Motor neuron (in vitro differentiated cells): ENCODE measurements around the gene PDE9A. TPM values are rescaled to one million over a fixed set of nuclear protein-coding genes. Genes with fewer than 3 reads are reported as not detected.
"Not testable (repeated sequence)": the region's sequence is repeated elsewhere in the genome, so short reads cannot be mapped to it uniquely, and the experiment has no call there.

Source experiments
- ATAC-seq, 8 experiments: fragments of 200-7000 bp; cut with Tn5 transposase; replicated peaks in 6 of 8; 2 replicates each; pipeline ENCODE4 v1.8.0; 2021; ENCODE audit warnings: mild to moderate bottlenecking in 8 of 8, moderate library complexity in 8 of 8
- H3K27ac ChIP-seq, 2 donors: fragments of 250-450 bp; sonication (Bioruptor Pico); 2 replicates each; pipeline ENCODE4 v1.9.0; 2021; ENCODE audit warnings: antibody characterized with exemption in 2 of 2, mild to moderate bottlenecking in 2 of 2, moderate library complexity in 1 of 2
- H3K4me1 ChIP-seq, 2 donors: fragments of 250-450 bp; sonication (Bioruptor Pico); replicated peaks in 1 of 2; 2 replicates each; pipeline ENCODE4 v1.6.1; 2021; ENCODE audit warnings: antibody characterized with exemption in 2 of 2, mild to moderate bottlenecking in 2 of 2, moderate library complexity in 1 of 2
- H3K4me3 ChIP-seq, 5 donors: fragments of 250-450 bp; sonication (Bioruptor Pico); 2 replicates each; pipeline ENCODE4 v1.9.0; 2021; ENCODE audit warnings: antibody characterized with exemption in 5 of 5, mild to moderate bottlenecking in 5 of 5, moderate library complexity in 4 of 5
- whole genome bisulfite sequencing, 10 experiments: fragments of 450-650 bp; shearing (Covaris generic); methylation state at CpG; one replicate each; pipeline ENCODE4 v1.0.0; 2022; 5-methylcytosine and 5-hydroxymethylcytosine counted together
- in situ Hi-C, 9 experiments: fragments of 400-800 bp; cut with MboI; loops; one replicate each; pipeline ENCODE4 v1.15.0; 2021; ENCODE audit warnings: low sequenced_read_pairs in 9 of 9, low pct_unique_long_range_greater_than_20kb in 2 of 9; ENCODE audit not compliant: unreplicated experiment in 9 of 9
- total RNA-seq, 8 experiments: library from RNA; unstranded; fragments of 300-600 nt; gene quantifications; 2 replicates each; pipeline versions ENCODE4 v1.2.3 to v1.2.4, GENCODE V29; 2022

The PDE9A gene
- total RNA-seq, 8 experiments from 2014 or later, result 0.31 to 21.2 (median 15.6) TPM; not detected in 2

- peaks cover 11 to 23% of the 10 kb centered on the region in 2 donors for H3K4me1 ChIP-seq
- H3K27ac ChIP-seq, result no peak overlapping the region
- no peak overlapping the region for H3K4me3 ChIP-seq
- WGBS, 10 experiments, result 0 to 100% (median 63%) methylated on average over 1 to 10 of the region's 14 CpGs; no CpG with 5 or more reads in 1 of the 10 experiments
- ATAC-seq, result no peak
- in situ Hi-C loops, result loop anchor here in 2 of 9 experiments (25.0 kb wide), 2 partner anchors 194 to 219 kb away; no protein-coding TSS in a partner anchor
Observed at GRCh38 chr21:42806509-42807140, 153.2 kb downstream of the PDE9A start.

GRCh38 chr21:42807293-42807895 lies 154.0 kb downstream of the PDE9A start:
- in situ Hi-C loops, result loop anchor here in 2 of 9 experiments (25.0 kb wide), 2 partner anchors 195 to 220 kb away; no protein-coding TSS in a partner anchor
- peaks cover 11 to 23% of the 10 kb centered on the region in 2 donors for H3K4me1 ChIP-seq
- 16 to 100% (median 89%) methylated on average over 1 to 9 of the region's 16 CpGs; no CpG with 5 or more reads in 1 of the 10 experiments for WGBS, 10 experiments
- not testable (repeated sequence) for H3K27ac ChIP-seq, ATAC-seq, H3K4me3 ChIP-seq

- ATAC-seq, result peak in 2 of 8 experiments; percentile 22 to 40
- Histone ChIP-seq H3K4me3 (no peak overlapping the region), H3K27ac (no peak overlapping the region), H3K4me1 (peaks cover 11 to 23% of the 10 kb centered on the region in 2 donors)
- in situ Hi-C loops, result loop anchor here in 2 of 9 experiments (25.0 kb wide), 2 partner anchors 196 to 221 kb away; no protein-coding TSS in a partner anchor
- WGBS, 10 experiments, result 0 to 100% (median 67%) methylated on average over 1 to 11 of the region's 13 CpGs; no CpG with 5 or more reads in 1 of the 10 experiments
Observed at GRCh38 chr21:42807938-42808613, 154.7 kb downstream of the PDE9A start.

GRCh38 chr21:42809171-42809570 lies 155.8 kb downstream of the PDE9A start:
- H3K4me3 ChIP-seq, result no peak overlapping the region
- no peak for ATAC-seq
- H3K27ac ChIP-seq, result no peak overlapping the region
- in situ Hi-C loops, result loop anchor here in 2 of 9 experiments (25.0 kb wide), 2 partner anchors 197 to 222 kb away; no protein-coding TSS in a partner anchor
- 3 to 100% (median 91%) methylated on average over 1 to 6 of the region's 7 CpGs; no CpG with 5 or more reads in 2 of the 10 experiments for WGBS, 10 experiments
- H3K4me1 ChIP-seq, result peaks cover 11 to 23% of the 10 kb centered on the region in 2 donors

- in situ Hi-C loops, result loop anchor here in 2 of 9 experiments (25.0 kb wide), 2 partner anchors 198 to 223 kb away; no protein-coding TSS in a partner anchor
Observed at GRCh38 chr21:42809577-42810475, 156.4 kb downstream of the PDE9A start.

GRCh38 chr21:42811960-42812359 lies 158.5 kb downstream of the PDE9A start:
- ATAC-seq, result no peak
- peaks cover 11 to 23% of the 10 kb centered on the region in 2 donors for H3K4me1 ChIP-seq
- no peak overlapping the region for H3K4me3 ChIP-seq
- 0 to 100% (median 55%) methylated on average over 1 to 5 of the region's 6 CpGs; no CpG with 5 or more reads in 2 of the 10 experiments for WGBS, 10 experiments
- in situ Hi-C loops, result loop anchor here in 2 of 9 experiments (25.0 kb wide), 2 partner anchors 200 to 225 kb away; no protein-coding TSS in a partner anchor
- no peak overlapping the region for H3K27ac ChIP-seq

More at GRCh38 chr21:42809577-42810475, 156.4 kb downstream of the PDE9A start:
- Histone ChIP-seq H3K27ac (no peak overlapping the region), H3K4me1 (peaks cover 11 to 23% of the 10 kb centered on the region in 2 donors), H3K4me3 (no peak overlapping the region)
- peak in 5 of 8 experiments; percentile 25 to 49 (median 39) for ATAC-seq
- WGBS, 10 experiments, result 40 to 77% (median 60%) methylated on average over 1 to 9 of the region's 18 CpGs; no CpG with 5 or more reads in 1 of the 10 experiments

- H3K4me1 ChIP-seq, result peaks cover 12 to 23% of the 10 kb centered on the region in 2 donors
- not testable (repeated sequence) for ATAC-seq, H3K4me3 ChIP-seq, H3K27ac ChIP-seq
- in situ Hi-C loops, result loop anchor here in 2 of 9 experiments (25.0 kb wide), 2 partner anchors 200 to 225 kb away; no protein-coding TSS in a partner anchor
- WGBS, 10 experiments, result 29 to 84% (median 66%) methylated on average over 1 to 5 of the region's 5 CpGs; no CpG with 5 or more reads in 1 of the 10 experiments
Observed at GRCh38 chr21:42812528-42813241, 159.3 kb downstream of the PDE9A start.

GRCh38 chr21:42815217-42815616 lies 161.8 kb downstream of the PDE9A start:
- no peak for ATAC-seq
- Histone ChIP-seq H3K4me1 (peaks cover 2 to 4% of the 10 kb centered on the region in 2 donors), H3K27ac (no peak overlapping the region), H3K4me3 (no peak overlapping the region)
- in situ Hi-C loops, result loop anchor here in 2 of 9 experiments (25.0 kb wide), 2 partner anchors 203 to 228 kb away; no protein-coding TSS in a partner anchor
- WGBS, 10 experiments, result 0 to 100% (median 42%) methylated on average over 1 of the region's 1 CpG; no CpG with 5 or more reads in 1 of the 10 experiments

- in situ Hi-C loops, result loop anchor here in 2 of 9 experiments (25.0 kb wide), 2 partner anchors 206 to 231 kb away; no protein-coding TSS in a partner anchor
- WGBS, 10 experiments, result 0 to 61% (median 50%) methylated on average over 1 to 2 of the region's 2 CpGs; no CpG with 5 or more reads in 5 of the 10 experiments
- no peak overlapping the region for H3K4me3 ChIP-seq
- H3K27ac ChIP-seq, result no peak overlapping the region
- peak in 3 of 8 experiments; percentile 88 to 92 (median 89) for ATAC-seq
- H3K4me1 ChIP-seq, result peaks cover 0 to 2% of the 10 kb centered on the region in 2 donors
Observed at GRCh38 chr21:42818328-42818749, 164.9 kb downstream of the PDE9A start.

- in situ Hi-C loops, result loop anchor here in 2 of 9 experiments (25.0 kb wide), 2 partner anchors 208 to 233 kb away; no protein-coding TSS in a partner anchor
- Histone ChIP-seq H3K4me3 (no peak overlapping the region), H3K4me1 (peaks cover 0 to 2% of the 10 kb centered on the region in 2 donors), H3K27ac (no peak overlapping the region)
- ATAC-seq, result no peak
- 39 to 98% (median 74%) methylated on average over 1 to 6 of the region's 7 CpGs; no CpG with 5 or more reads in 1 of the 10 experiments for WGBS, 10 experiments
Observed at GRCh38 chr21:42819861-42820615, 166.6 kb downstream of the PDE9A start.
